Parathyroid adenoma (tissue), 2 donors: ENCODE measurements around the gene KLRF1.
"Not testable (repeated sequence)": the region's sequence is repeated elsewhere in the genome, so short reads cannot be mapped to it uniquely, and the experiment has no call there.

ENCODE experiments used
- H2AFZ ChIP-seq: fragments of 300-600 bp; sonication (generic); one replicate; pipeline ENCODE4 v1.7.0; 2017; ENCODE audit warnings: antibody characterized with exemption, mild to moderate bottlenecking
- H3K27ac ChIP-seq: fragments of 300-600 bp; sonication (generic); one replicate; pipeline ENCODE4 v1.7.0; 2017
- H3K27me3 ChIP-seq: fragments of 300-600 bp; sonication (generic); one replicate; pipeline ENCODE4 v1.7.0; 2017; ENCODE audit warnings: low read length; ENCODE audit not compliant: control insufficient read depth, insufficient read depth
- H3K36me3 ChIP-seq: fragments of 300-600 bp; sonication (generic); one replicate; pipeline ENCODE4 v1.7.0; 2017; ENCODE audit warnings: low read length; ENCODE audit not compliant: control insufficient read depth, insufficient read depth
- H3K4me1 ChIP-seq: fragments of 300-600 bp; sonication (generic); one replicate; pipeline ENCODE4 v1.7.0; 2017; ENCODE audit warnings: control low read depth
- H3K4me2 ChIP-seq: fragments of 300-600 bp; sonication (generic); one replicate; pipeline ENCODE4 v1.7.0; 2017; ENCODE audit warnings: low read length
- H3K4me3 ChIP-seq: fragments of 300-600 bp; sonication (generic); one replicate; pipeline ENCODE4 v1.7.0; 2017; ENCODE audit warnings: low read depth, low read length
- H3K79me2 ChIP-seq: fragments of 300-600 bp; sonication (generic); one replicate; pipeline ENCODE4 v1.7.0; 2017; ENCODE audit warnings: control low read depth
- H3K9ac ChIP-seq: fragments of 300-600 bp; sonication (generic); one replicate; pipeline ENCODE4 v1.7.0; 2017; ENCODE audit warnings: mild to moderate bottlenecking
- H3K9me3 ChIP-seq: fragments of 300-600 bp; sonication (generic); one replicate; pipeline ENCODE4 v1.7.0; 2017; ENCODE audit warnings: low read length; ENCODE audit not compliant: control insufficient read depth
- CTCF ChIP-seq: fragments of 300-600 bp; sonication (generic); IDR thresholded peaks from one replicate; pipeline ENCODE4 v1.7.0; 2017; ENCODE audit warnings: antibody characterized with exemption, mild to moderate bottlenecking
- donor health status: primary hyperparathyroidism.

The KLRF1 gene

GRCh38 chr12:9869307-9870161 lies 42.3 kb downstream of the KLRF1 start, which contains the start of gene CLEC2B:
TSS of gene CLEC2B (minus strand) at chr12:9869354.
- Histone ChIP-seq H3K4me2 (peak within 1 kb of the TSS; percentile 65), H3K79me2 (no peaks in the 10 kb centered on the region), H2AFZ (peak within 1 kb of the TSS; percentile 45), H3K4me1 (no peaks in the 10 kb centered on the region), H3K9ac (no peak within 1 kb of the TSS), H3K4me3 (peak within 1 kb of the TSS; percentile 42), H3K27me3 (no peaks in the 10 kb centered on the region), H3K27ac (peak within 1 kb of the TSS; percentile 58), H3K9me3 (no peaks in the 10 kb centered on the region), H3K36me3 (no peaks in the 10 kb centered on the region)
- no peak for TF ChIP-seq CTCF

- H3K4me1 ChIP-seq = no peaks in the 10 kb centered on the region
- peak overlapping the region; percentile 42 for H3K4me3 ChIP-seq
- peak overlapping the region; percentile 3 for H2AFZ ChIP-seq
- H3K36me3 ChIP-seq = no peaks in the 10 kb centered on the region
- H3K9ac ChIP-seq = no peak overlapping the region
- peak overlapping the region; percentile 58 for H3K27ac ChIP-seq
- no peaks in the 10 kb centered on the region for H3K27me3 ChIP-seq
- H3K4me2 ChIP-seq = peak overlapping the region; percentile 65
- no peak for TF ChIP-seq CTCF
- no peaks in the 10 kb centered on the region for H3K79me2 ChIP-seq
- no peaks in the 10 kb centered on the region for H3K9me3 ChIP-seq
Observed at GRCh38 chr12:9870286-9870866, 43.1 kb downstream of the KLRF1 start.

GRCh38 chr12:9872162-9872561 lies 44.9 kb downstream of the KLRF1 start:
- H2AFZ ChIP-seq = no peak overlapping the region

GRCh38 chr12:9872742-9873141 lies 45.5 kb downstream of the KLRF1 start:
- no peak overlapping the region for H3K4me3 ChIP-seq
- no peak overlapping the region for H3K4me2 ChIP-seq
- TF ChIP-seq CTCF = no peak
- no peak overlapping the region for H3K9ac ChIP-seq
- no peaks in the 10 kb centered on the region for H3K79me2 ChIP-seq
- no peaks in the 10 kb centered on the region for H3K27me3 ChIP-seq
- H3K9me3 ChIP-seq = no peaks in the 10 kb centered on the region
- no peaks in the 10 kb centered on the region for H3K4me1 ChIP-seq
- no peak overlapping the region for H3K27ac ChIP-seq
- H3K36me3 ChIP-seq = no peaks in the 10 kb centered on the region
- H2AFZ ChIP-seq = no peak overlapping the region

More at GRCh38 chr12:9872162-9872561, 44.9 kb downstream of the KLRF1 start:
- H3K36me3 ChIP-seq = no peaks in the 10 kb centered on the region
- H3K4me1 ChIP-seq = no peaks in the 10 kb centered on the region
- no peaks in the 10 kb centered on the region for H3K79me2 ChIP-seq
- H3K4me2 ChIP-seq = no peak overlapping the region
- no peak overlapping the region for H3K27ac ChIP-seq
- H3K27me3 ChIP-seq = no peaks in the 10 kb centered on the region
- TF ChIP-seq CTCF = no peak
- H3K9me3 ChIP-seq = no peaks in the 10 kb centered on the region
- H3K4me3 ChIP-seq = no peak overlapping the region
- no peak overlapping the region for H3K9ac ChIP-seq

GRCh38 chr12:9876120-9876519 lies 48.8 kb downstream of the KLRF1 start:
- H3K4me2 ChIP-seq, H3K9me3 ChIP-seq, H3K9ac ChIP-seq, H3K4me1 ChIP-seq, H3K36me3 ChIP-seq, H3K27me3 ChIP-seq, H3K4me3 ChIP-seq, H3K79me2 ChIP-seq, H2AFZ ChIP-seq, H3K27ac ChIP-seq: not testable (repeated sequence)
